HL-60/S4 treated with retinoic acid at 250 ng/mL for 4 days and 3 days (cell line): ENCODE data around the gene MYRF.

Experiments
- in situ Hi-C: fragments of 300-500 bp; cut with MboI; formaldehyde crosslinking; loops from 2 replicates; pipeline ENCODE4 v1.7.0; 2022; ENCODE audit warnings: low sequenced_read_pairs

MYRF gene

GRCh38 chr11:61774411-61774810 lies 22.0 kb downstream of the MYRF start:
- in situ Hi-C loops = no loop called here

- in situ Hi-C loops = no loop called here
Observed at GRCh38 chr11:61775106-61775505, 22.7 kb downstream of the MYRF start.

- in situ Hi-C loops = no loop called here
Observed at GRCh38 chr11:61775606-61776554, 23.4 kb downstream of the MYRF start.

GRCh38 chr11:61776561-61777075 lies 24.2 kb downstream of the MYRF start:
- in situ Hi-C loops = no loop called here

- in situ Hi-C loops = no loop called here
Observed at GRCh38 chr11:61777234-61778090, 25.0 kb downstream of the MYRF start.

- in situ Hi-C loops = no loop called here
Observed at GRCh38 chr11:61778357-61778886, 26.0 kb downstream of the MYRF start.

- in situ Hi-C loops = no loop called here
Observed at GRCh38 chr11:61778920-61779650, 26.6 kb downstream of the MYRF start.

GRCh38 chr11:61779666-61780525 lies 27.5 kb downstream of the MYRF start:
- in situ Hi-C loops = no loop called here

GRCh38 chr11:61780581-61781162 lies 28.2 kb downstream of the MYRF start:
- in situ Hi-C loops = no loop called here

GRCh38 chr11:61781585-61781984 lies 29.1 kb downstream of the MYRF start:
- in situ Hi-C loops = no loop called here

GRCh38 chr11:61782299-61782698 lies 29.9 kb downstream of the MYRF start:
- in situ Hi-C loops = no loop called here

- in situ Hi-C loops = no loop called here
Observed at GRCh38 chr11:61782841-61783240, 30.4 kb downstream of the MYRF start.

GRCh38 chr11:61783717-61784505 lies 31.5 kb downstream of the MYRF start:
- in situ Hi-C loops = no loop called here

- in situ Hi-C loops = no loop called here
Observed at GRCh38 chr11:61784506-61784805, 32.0 kb downstream of the MYRF start.

GRCh38 chr11:61785837-61786402 lies 33.5 kb downstream of the MYRF start:
- in situ Hi-C loops = no loop called here

GRCh38 chr11:61787928-61788491 lies 35.6 kb downstream of the MYRF start:
- in situ Hi-C loops = no loop called here

GRCh38 chr11:61791737-61792309 lies 39.4 kb downstream of the MYRF start:
- in situ Hi-C loops = no loop called here
